SHP77 (cell line): ENCODE measurements around the gene CDK6.
"Not testable (repeated sequence)": the region's sequence is repeated elsewhere in the genome, so short reads cannot be mapped to it uniquely, and the experiment has no call there.

ENCODE experiments used
- DNase-seq, 2 experiments: peaks; one replicate each; lab custom pipeline; 2025; lab: John Stamatoyannopoulos, UW

CDK6 gene

GRCh38 chr7:92623544-92623943, 212.8 kb downstream of the CDK6 start:
- no peak for DNase-seq

- DNase-seq = no peak
Observed at GRCh38 chr7:92622685-92623084, 213.7 kb downstream of the CDK6 start.

DNA sequence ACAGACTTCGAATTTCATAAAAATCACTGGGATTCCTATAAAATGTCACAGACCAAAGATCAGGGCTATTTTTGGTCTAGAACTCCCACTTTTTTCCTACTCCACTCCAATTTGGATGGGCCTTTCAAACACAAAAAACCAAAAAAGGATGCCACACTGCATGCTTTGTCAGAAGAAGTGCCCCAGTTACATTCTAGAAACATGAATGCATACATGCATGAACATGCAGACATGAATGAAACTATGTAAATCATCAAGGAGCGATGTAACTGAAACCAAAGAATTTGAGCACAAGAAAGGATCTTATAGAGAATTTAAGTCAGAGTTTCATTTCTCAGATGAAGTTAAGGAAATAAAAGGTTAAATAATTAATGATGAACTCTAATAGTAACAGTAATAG, 214.3 kb downstream of the CDK6 start:
- DNase-seq = no peak

DNA sequence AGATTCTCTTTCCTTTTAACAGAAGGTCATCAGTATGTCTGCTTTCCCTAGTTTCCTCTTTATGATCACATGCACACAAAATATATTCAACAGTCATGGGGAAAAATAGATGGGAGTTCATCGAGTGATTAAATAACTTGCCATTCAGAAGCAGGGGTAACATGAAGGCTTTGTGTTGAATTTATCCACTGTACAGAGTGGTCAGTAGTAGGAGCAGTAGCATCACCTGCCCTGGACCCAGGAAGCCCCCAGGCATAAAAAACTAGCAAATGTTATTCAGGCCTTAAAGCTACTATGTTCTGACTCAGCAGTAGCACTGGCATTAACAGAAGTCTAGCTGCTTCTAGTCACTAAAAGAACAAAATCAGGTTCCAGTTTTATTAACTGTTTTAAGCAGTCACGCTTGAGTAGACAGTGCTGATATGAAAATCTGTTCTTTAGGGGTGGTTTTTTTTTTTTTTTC, 214.8 kb downstream of the CDK6 start:
- no peak for DNase-seq

DNA sequence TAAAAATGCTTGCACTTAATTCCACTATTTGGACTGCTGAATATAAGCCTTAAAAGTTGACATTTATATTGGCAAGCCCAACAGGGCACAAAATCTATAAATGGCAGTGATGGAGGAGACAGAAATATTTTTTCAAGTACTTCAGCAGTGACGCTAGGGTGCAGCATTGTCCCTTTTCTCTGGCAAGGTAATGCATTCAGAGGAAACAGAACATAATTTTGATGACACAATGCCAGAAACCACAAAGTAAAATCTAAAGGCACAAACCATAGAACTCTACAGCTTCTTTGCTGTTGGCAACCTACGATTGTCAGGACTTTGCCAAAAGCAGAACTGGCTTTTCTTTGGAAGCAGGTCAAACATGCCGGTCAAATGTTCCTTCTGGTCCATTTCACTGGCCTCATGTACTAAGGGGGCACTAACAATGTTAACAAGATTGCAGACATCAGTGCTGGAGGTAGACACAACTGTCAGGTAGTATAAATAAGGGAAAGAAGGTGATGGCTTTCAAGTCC, 215.3 kb downstream of the CDK6 start:
- peak; percentile 46 to 49 for DNase-seq

GRCh38 chr7:92615861-92616260, 220.5 kb downstream of the CDK6 start:
- DNase-seq = no peak

GRCh38 chr7:92614660-92615174, 221.7 kb downstream of the CDK6 start:
- DNase-seq = peak; percentile 54 to 71

GRCh38 chr7:92613720-92614119, 222.7 kb downstream of the CDK6 start:
- DNase-seq = no peak

- DNase-seq = no peak
Observed at GRCh38 chr7:92613214-92613613, 223.2 kb downstream of the CDK6 start.

GRCh38 chr7:92612501-92612900, 223.9 kb downstream of the CDK6 start:
- no peak for DNase-seq

DNA sequence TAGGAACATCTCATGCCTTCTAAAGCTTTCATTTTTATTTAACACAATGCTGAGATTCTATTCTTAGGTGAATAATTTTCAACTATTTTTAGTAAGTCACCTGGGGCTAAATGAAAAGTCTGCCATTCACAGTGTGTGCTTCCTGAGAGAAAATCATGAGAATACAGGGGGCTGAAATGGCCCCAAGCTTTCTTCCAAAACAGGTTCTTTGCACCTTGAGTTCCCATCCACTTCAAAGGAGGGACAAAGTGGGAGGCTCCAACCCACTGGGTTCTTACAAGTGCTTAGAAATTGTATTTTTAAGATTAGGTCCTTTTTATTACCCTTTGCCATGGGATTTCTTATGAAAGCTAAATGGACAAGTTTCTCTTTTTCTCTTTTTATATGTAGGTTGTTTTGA, 224.6 kb downstream of the CDK6 start:
- DNase-seq = no peak

GRCh38 chr7:92609921-92610518, 226.4 kb downstream of the CDK6 start:
- DNase-seq = no peak

- peak; percentile 21 to 45 for DNase-seq
Observed at GRCh38 chr7:92608380-92609322, 227.7 kb downstream of the CDK6 start.

DNA sequence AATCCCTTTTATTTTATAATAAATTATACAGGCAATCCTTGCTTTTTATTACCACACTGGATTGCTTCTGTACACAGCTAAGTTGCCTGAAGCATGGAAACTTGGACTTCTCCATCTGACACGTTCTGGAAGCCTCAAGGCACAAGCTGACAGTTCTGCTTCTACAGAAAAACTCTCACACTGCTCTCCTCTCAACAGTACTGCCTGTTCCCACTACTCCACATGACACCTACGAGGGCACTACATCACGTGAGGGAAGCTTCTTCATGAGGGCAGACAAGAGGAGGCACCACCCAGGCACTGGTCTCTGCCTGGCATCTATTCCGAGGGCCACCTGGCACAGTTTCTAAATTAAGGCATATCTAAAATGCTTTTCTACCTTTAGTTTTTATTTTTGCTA, 229.4 kb downstream of the CDK6 start:
- DNase-seq = no peak

- DNase-seq = not testable (repeated sequence)
Observed at GRCh38 chr7:92604517-92604916, 231.9 kb downstream of the CDK6 start.

GRCh38 chr7:92603089-92603445, 233.3 kb downstream of the CDK6 start:
- DNase-seq = no peak

GRCh38 chr7:92602352-92603088, 233.9 kb downstream of the CDK6 start:
- DNase-seq = no peak

DNA sequence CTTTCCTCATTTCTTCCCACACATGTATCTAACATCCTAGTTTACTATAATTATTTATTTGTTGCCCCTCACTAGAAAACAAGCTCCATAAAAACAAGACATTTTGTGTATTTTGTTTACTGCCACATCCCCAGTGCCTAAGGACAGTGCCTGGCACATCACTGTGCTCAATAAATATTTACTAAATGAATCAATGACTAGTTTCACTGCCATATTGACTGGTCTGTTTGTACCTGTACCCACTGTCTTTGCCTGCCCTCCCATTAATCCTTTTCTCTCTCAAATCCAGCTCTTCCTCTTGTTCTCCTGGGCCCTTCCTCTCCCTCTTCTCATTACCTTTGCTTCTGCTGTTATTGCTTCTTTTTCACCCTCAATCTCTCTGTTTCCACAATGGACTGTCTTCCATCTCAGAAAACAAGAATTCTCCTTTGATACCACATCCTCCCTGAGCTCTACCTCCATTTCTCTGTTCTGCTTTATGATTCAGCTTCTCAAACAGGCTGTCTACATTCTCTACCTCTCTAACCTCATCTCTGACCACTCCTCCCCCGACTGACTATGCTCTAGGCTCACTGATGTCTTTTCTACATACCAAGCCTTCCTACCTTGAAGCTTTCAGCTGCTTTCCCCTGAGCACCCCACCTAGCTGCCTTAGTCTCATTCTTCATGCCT, 237.9 kb downstream of the CDK6 start:
- DNase-seq = no peak

- DNase-seq = no peak
Observed at GRCh38 chr7:92595281-92595680, 241.1 kb downstream of the CDK6 start.

- no peak for DNase-seq
Observed at GRCh38 chr7:92594746-92595145, 241.6 kb downstream of the CDK6 start.

GRCh38 chr7:92590711-92591310, 245.6 kb downstream of the CDK6 start:
- no peak for DNase-seq
